ENCODE data around the gene NUP153.

NUP153 gene

DNA sequence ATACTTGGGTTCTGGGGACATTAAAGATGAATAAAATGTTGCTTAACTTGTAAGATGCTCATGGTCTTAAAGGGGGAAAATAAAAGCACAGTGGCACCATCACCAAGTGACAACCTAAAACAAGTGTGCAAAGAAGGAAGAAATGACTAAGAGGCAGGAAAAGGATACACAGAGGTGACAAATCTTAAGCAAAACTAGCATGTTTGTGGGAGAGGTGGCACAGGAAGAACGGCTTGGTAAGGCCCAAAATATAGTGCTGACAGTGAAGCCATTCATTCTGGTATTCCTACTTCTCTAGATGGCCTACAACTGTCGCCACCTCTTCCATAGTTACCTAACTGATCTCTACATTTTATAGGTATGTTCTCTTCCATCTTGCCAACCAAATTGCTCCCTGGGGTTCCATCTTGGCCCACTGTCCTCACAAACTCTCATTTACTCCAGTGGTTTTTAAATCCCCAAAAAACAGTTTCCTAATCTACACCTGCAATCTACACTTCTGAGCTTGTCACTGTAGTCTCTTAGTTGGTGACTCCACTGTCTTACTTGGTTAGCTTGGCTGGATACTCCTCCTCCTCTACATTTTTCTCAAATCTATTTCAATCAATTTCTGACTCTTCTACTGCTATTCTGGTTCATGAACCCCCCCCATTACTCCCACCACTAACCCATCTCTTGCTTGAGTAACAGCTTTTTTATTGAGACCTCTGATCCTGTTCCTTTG, 73.1 kb downstream of the NUP153 start:
- no peak for DNase-seq (ENCODE audit: low read depth)

GRCh38 chr6:17632934-17633333, 73.8 kb downstream of the NUP153 start:
- DNase-seq (ENCODE audit: low read depth), result no peak
- no peak overlapping the region for H3K4me3 ChIP-seq (ENCODE audit: low read depth, low read length)
- TF ChIP-seq MYC (IDR thresholded peaks at IDR 0.05; ENCODE audit: low read depth, low read length), result no peak
- TF ChIP-seq MAX (IDR thresholded peaks at IDR 0.05; ENCODE audit: low read depth, low read length), result no peak
- TF ChIP-seq CTCF (IDR thresholded peaks at IDR 0.05; ENCODE audit: low read depth, low read length), result no peak
- no peak for TF ChIP-seq POLR2A (IDR thresholded peaks at IDR 0.05; ENCODE audit: extremely low read depth, insufficient read length)

More for the DNA sequence above, 73.1 kb downstream of the NUP153 start:
- H3K4me3 ChIP-seq (ENCODE audit: low read depth, low read length), result no peak overlapping the region
- TF ChIP-seq POLR2A (IDR thresholded peaks at IDR 0.05; ENCODE audit: extremely low read depth, insufficient read length) (no peak), CTCF (IDR thresholded peaks at IDR 0.05; ENCODE audit: low read depth, low read length) (no peak), MYC (IDR thresholded peaks at IDR 0.05; ENCODE audit: low read depth, low read length) (no peak), MAX (IDR thresholded peaks at IDR 0.05; ENCODE audit: low read depth, low read length) (no peak)

DNA sequence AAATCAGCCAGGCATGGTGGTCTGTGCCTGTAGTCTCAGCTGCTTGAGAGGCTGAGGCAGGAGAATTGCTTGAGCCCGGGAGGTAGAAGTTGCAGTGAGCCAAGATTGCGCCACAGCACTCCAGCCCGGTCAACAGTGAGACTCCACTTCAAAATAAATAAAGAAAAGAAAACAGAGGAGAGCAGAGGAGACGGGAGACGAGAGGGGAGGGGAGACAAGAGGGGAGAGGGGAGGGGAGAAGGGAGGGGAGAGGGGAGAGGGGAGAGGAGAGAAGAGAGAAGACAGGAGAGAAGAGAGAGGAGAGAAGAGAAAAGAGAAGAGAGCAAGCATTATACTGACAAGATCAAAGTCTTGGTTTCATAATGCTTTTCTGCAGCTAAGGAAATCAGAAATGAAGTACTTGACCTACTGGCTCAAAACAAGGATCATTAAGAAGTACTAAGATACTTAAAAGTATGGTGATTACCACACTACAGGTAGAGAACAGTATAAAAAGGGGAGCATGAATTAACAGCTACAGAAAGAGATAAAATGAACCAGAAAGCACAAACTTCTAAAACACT, 76.1 kb downstream of the NUP153 start:
- no peak overlapping the region for H3K4me3 ChIP-seq (ENCODE audit: low read depth, low read length)
- TF ChIP-seq MAX (IDR thresholded peaks at IDR 0.05; ENCODE audit: low read depth, low read length) (no peak), CTCF (IDR thresholded peaks at IDR 0.05; ENCODE audit: low read depth, low read length) (no peak), POLR2A (IDR thresholded peaks at IDR 0.05; ENCODE audit: extremely low read depth, insufficient read length) (no peak), MYC (IDR thresholded peaks at IDR 0.05; ENCODE audit: low read depth, low read length) (no peak)
- DNase-seq (ENCODE audit: low read depth), result no peak

GRCh38 chr6:17629824-17630510, 76.8 kb downstream of the NUP153 start:
- no peak for DNase-seq (ENCODE audit: low read depth)
- no peak for TF ChIP-seq POLR2A (IDR thresholded peaks at IDR 0.05; ENCODE audit: extremely low read depth, insufficient read length)
- no peak for TF ChIP-seq MYC (IDR thresholded peaks at IDR 0.05; ENCODE audit: low read depth, low read length)
- TF ChIP-seq CTCF (IDR thresholded peaks at IDR 0.05; ENCODE audit: low read depth, low read length), result no peak
- no peak for TF ChIP-seq MAX (IDR thresholded peaks at IDR 0.05; ENCODE audit: low read depth, low read length)
- H3K4me3 ChIP-seq (ENCODE audit: low read depth, low read length), result no peak overlapping the region

DNA sequence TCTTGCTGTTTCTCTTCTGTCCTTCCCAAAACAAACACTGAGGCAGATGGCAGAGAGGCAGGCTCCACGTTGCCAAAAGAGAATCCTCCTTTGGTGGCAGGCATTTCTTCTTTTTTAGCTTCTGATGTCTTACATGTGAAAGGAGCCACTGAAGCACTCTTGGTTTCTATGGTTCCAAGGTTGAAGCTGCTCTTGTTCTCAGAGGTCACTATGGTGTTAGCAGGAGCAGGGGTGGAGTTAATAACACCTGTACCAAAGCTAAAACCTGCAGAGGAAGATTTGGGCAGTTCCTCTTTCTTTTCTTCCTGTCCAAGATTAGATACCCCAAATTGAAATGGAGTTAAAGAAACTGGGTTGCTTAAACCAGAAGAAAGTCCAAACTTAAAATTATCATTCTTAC, 77.9 kb downstream of the NUP153 start:
- TF ChIP-seq MYC (IDR thresholded peaks at IDR 0.05; ENCODE audit: low read depth, low read length) (no peak), POLR2A (IDR thresholded peaks at IDR 0.05; ENCODE audit: extremely low read depth, insufficient read length) (no peak), MAX (IDR thresholded peaks at IDR 0.05; ENCODE audit: low read depth, low read length) (no peak), CTCF (IDR thresholded peaks at IDR 0.05; ENCODE audit: low read depth, low read length) (no peak)
- H3K4me3 ChIP-seq (ENCODE audit: low read depth, low read length), result no peak overlapping the region
- DNase-seq (ENCODE audit: low read depth), result no peak

Data from NB4 (cell line).